MCF 10A (cell line): ENCODE data around the gene CSPG5. TPM values are rescaled to one million over a fixed set of nuclear protein-coding genes. Genes with fewer than 3 reads are reported as not detected.

Experiments used
- BruUV-seq: library from RNA; stranded (reverse); fragments of 400-500 nt; replicated peaks from 2 replicates; lab custom pipeline; 2021; lab: Mats Ljungman, UMichigan
- CTCF ChIA-PET: fragments of 300-600 bp; sonication (Branson Sonifier 250); formaldehyde crosslinking; extraction: SDS; loops from one replicate; lab custom pipeline; 2021; ENCODE audit warnings: antibody characterized with exemption, inconsistent platforms; lab: Yijun Ruan, JAX
- POLR2A ChIA-PET: fragments of 300-600, 350-650 bp; sonication (Branson Sonifier 250); formaldehyde crosslinking; extraction: SDS; loops from one replicate; lab custom pipeline; 2020; ENCODE audit warnings: antibody characterized with exemption, inconsistent platforms; lab: Yijun Ruan, JAX
- DNase-seq: peaks from one replicate; pipeline ENCODE4 v3.0.0-alpha.2; 2018; ENCODE audit not compliant: unreplicated experiment
- H3K27ac Mint-ChIP-seq: one replicate; pipeline ENCODE4 v1.8.0; 2022; ENCODE audit warnings: mild to moderate bottlenecking, low read depth, mixed read lengths; ENCODE audit not compliant: unreplicated experiment
- H3K27me3 Mint-ChIP-seq: one replicate; pipeline ENCODE4 v1.8.0; 2022; ENCODE audit warnings: mixed read lengths; ENCODE audit not compliant: insufficient read depth, unreplicated experiment
- H3K36me3 Mint-ChIP-seq: one replicate; pipeline ENCODE4 v1.8.0; 2022; ENCODE audit warnings: mild to moderate bottlenecking, moderate library complexity, mixed read lengths; ENCODE audit not compliant: insufficient read depth, unreplicated experiment
- H3K4me1 Mint-ChIP-seq: one replicate; pipeline ENCODE4 v1.8.0; 2022; ENCODE audit warnings: mixed read lengths; ENCODE audit not compliant: insufficient read depth, unreplicated experiment
- H3K4me3 Mint-ChIP-seq: one replicate; pipeline ENCODE4 v1.8.0; 2022; ENCODE audit warnings: mild to moderate bottlenecking, moderate library complexity, mixed read lengths; ENCODE audit not compliant: unreplicated experiment
- H3K9me3 Mint-ChIP-seq: one replicate; pipeline ENCODE4 v1.8.0; 2022; ENCODE audit warnings: mixed read lengths; ENCODE audit not compliant: unreplicated experiment
- CTCF ChIP-seq: fragments of 200-600 bp; IDR thresholded peaks from one replicate; pipeline ENCODE4 v1.8.0; 2022; ENCODE audit warnings: antibody characterized with exemption, mild to moderate bottlenecking; ENCODE audit not compliant: unreplicated experiment
- intact Hi-C: fragments of 100-400 bp; cut with micrococcal nuclease; formaldehyde crosslinking; loops from 2 replicates; pipeline ENCODE4 v1.14.1; 2022
- total RNA-seq: library from RNA; stranded (reverse); gene quantifications from 2 replicates; pipeline ENCODE4 v1.2.3, GENCODE V29; 2022

CSPG5 gene
- total RNA-seq, 1 experiment from 2014 or later: 0.44 TPM

- DNase-seq: no peak
- no peaks in the 10 kb centered on the region for H3K36me3 Mint-ChIP-seq
- BruUV-seq: no TSS peak
- no peaks in the 10 kb centered on the region for H3K4me1 Mint-ChIP-seq
- ChIA-PET POLR2A (no interaction called here), CTCF (interaction anchor here (0.7 to 1.2 kb wide), 3 partner anchors 44 to 260 kb away, joined by 3 to 4 read pairs (median 3); no protein-coding TSS in a partner anchor)
- TF ChIP-seq CTCF: no peak
- intact Hi-C loops: no loop called here
- H3K27ac Mint-ChIP-seq: no peak overlapping the region
- no peak overlapping the region for H3K4me3 Mint-ChIP-seq
- no peaks in the 10 kb centered on the region for H3K9me3 Mint-ChIP-seq
- H3K27me3 Mint-ChIP-seq: peaks cover 2% of the 10 kb centered on the region
These were observed 12.7 kb downstream of the CSPG5 start for GRCh38 chr3:47565734-47566550.

- POLR2A ChIA-PET: no interaction called here
- BruUV-seq: no TSS peak
- TF ChIP-seq CTCF: no peak
- intact Hi-C loops: no loop called here
- no peak overlapping the region for H3K27ac Mint-ChIP-seq
- H3K4me1 Mint-ChIP-seq: no peaks in the 10 kb centered on the region
- H3K9me3 Mint-ChIP-seq: no peaks in the 10 kb centered on the region
- DNase-seq: no peak
- CTCF ChIA-PET: interaction anchor here (0.7 to 1.2 kb wide), 2 partner anchors 14 to 16 kb away, joined by 3 to 4 read pairs; no protein-coding TSS in a partner anchor
- H3K4me3 Mint-ChIP-seq: no peak overlapping the region
- H3K27me3 Mint-ChIP-seq: peaks cover 9% of the 10 kb centered on the region
- no peaks in the 10 kb centered on the region for H3K36me3 Mint-ChIP-seq
These were observed 22.3 kb downstream of the CSPG5 start for GRCh38 chr3:47556351-47556750.

DNA sequence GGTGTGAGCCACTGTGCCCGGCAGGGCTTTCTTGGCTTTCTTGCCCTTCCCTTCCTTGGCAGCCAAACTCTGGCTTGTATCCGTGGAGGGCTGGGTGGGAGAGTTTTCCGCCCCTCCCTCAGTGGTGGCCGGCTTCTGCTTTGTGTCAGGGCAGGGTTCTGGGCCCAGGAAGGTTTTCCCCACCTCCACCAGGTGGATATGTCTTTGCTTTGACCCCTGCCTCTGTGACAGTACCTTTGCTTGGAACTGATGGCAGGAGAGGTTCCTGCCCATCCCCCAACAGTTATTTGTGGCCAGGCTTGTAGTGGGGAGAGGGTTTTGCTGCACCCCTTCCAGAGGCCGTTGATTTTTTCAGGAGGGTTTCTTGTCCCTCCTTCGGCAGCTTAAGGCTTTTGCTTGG, 24.3 kb downstream of the CSPG5 start:
- Mint-ChIP-seq H3K27me3 (peaks cover 28% of the 10 kb centered on the region), H3K9me3 (no peaks in the 10 kb centered on the region), H3K4me3 (no peak overlapping the region), H3K36me3 (no peaks in the 10 kb centered on the region), H3K27ac (no peak overlapping the region), H3K4me1 (no peaks in the 10 kb centered on the region)
- no TSS peak for BruUV-seq
- intact Hi-C loops: no loop called here
- ChIA-PET POLR2A (no interaction called here), CTCF (no interaction called here)
- no peak for TF ChIP-seq CTCF
- no peak for DNase-seq

GRCh38 chr3:47553407-47553806, 25.3 kb downstream of the CSPG5 start:
- Mint-ChIP-seq H3K36me3 (no peaks in the 10 kb centered on the region), H3K4me1 (no peaks in the 10 kb centered on the region), H3K27me3 (peaks cover 29% of the 10 kb centered on the region), H3K4me3 (no peak overlapping the region), H3K27ac (no peak overlapping the region), H3K9me3 (no peaks in the 10 kb centered on the region)
- POLR2A ChIA-PET: interaction anchor here (1.2 kb wide), 1 partner anchor 33 kb away, joined by 3 read pairs; no protein-coding TSS in a partner anchor
- CTCF ChIA-PET: interaction anchor here (0.6 kb wide), 1 partner anchor 18 kb away, joined by 3 read pairs; no protein-coding TSS in a partner anchor
- no peak for DNase-seq
- intact Hi-C loops: no loop called here
- BruUV-seq: no TSS peak
- TF ChIP-seq CTCF: no peak
